Smooth muscle cell (in vitro differentiated cells): ENCODE measurements around the gene C9orf78. TPM values are rescaled to one million over a fixed set of nuclear protein-coding genes. Genes with fewer than 3 reads are reported as not detected.

Source experiments
- DNase-seq: peaks from one replicate; lab custom pipeline; 2025; ENCODE audit not compliant: unreplicated experiment; lab: John Stamatoyannopoulos, UW
- H2AFZ ChIP-seq: fragments of 200-600 bp; sonication (generic); 2 replicates; pipeline ENCODE4 v1.6.0; 2016; ENCODE audit warnings: antibody characterized with exemption, low read depth, mild to moderate bottlenecking
- H3F3A ChIP-seq: fragments of 200-600 bp; sonication (generic); 2 replicates; pipeline ENCODE4 v1.6.0; 2017; ENCODE audit warnings: antibody characterized with exemption, low read depth
- H3K27ac ChIP-seq: fragments of 200-600 bp; sonication (generic); 2 replicates; pipeline ENCODE4 v1.5.1; 2016; ENCODE audit warnings: low read depth, mild to moderate bottlenecking
- H3K27me3 ChIP-seq: fragments of 200-600 bp; sonication (generic); 2 replicates; pipeline ENCODE4 v1.6.1; 2016; ENCODE audit warnings: low read depth, mild to moderate bottlenecking
- H3K36me3 ChIP-seq: fragments of 200-600 bp; sonication (generic); 2 replicates; pipeline ENCODE4 v1.5.1; 2016; ENCODE audit warnings: low read depth
- H3K4me1 ChIP-seq: fragments of 200-600 bp; sonication (generic); 2 replicates; pipeline ENCODE4 v1.5.1; 2016; ENCODE audit warnings: low read depth
- H3K4me2 ChIP-seq: fragments of 200-600 bp; sonication (generic); 2 replicates; pipeline ENCODE4 v1.6.0; 2016; ENCODE audit warnings: mild to moderate bottlenecking
- H3K4me3 ChIP-seq: fragments of 200-600 bp; sonication (generic); 2 replicates; pipeline ENCODE4 v1.5.1; 2016; ENCODE audit warnings: mild to moderate bottlenecking
- H3K79me2 ChIP-seq: fragments of 200-600 bp; sonication (generic); 2 replicates; pipeline ENCODE4 v1.6.0; 2016; ENCODE audit warnings: low read depth, mild to moderate bottlenecking
- H3K9ac ChIP-seq: fragments of 200-600 bp; sonication (generic); 2 replicates; pipeline ENCODE4 v1.6.0; 2016; ENCODE audit warnings: low read depth
- H3K9me3 ChIP-seq: fragments of 200-600 bp; sonication (generic); replicated peaks from 2 replicates; pipeline ENCODE4 v1.5.1; 2016; ENCODE audit warnings: low read depth
- H4K20me1 ChIP-seq: fragments of 200-600 bp; sonication (generic); 2 replicates; pipeline ENCODE4 v1.6.0; 2016; ENCODE audit warnings: low read depth
- CTCF ChIP-seq: fragments of 200-600 bp; sonication (generic); IDR thresholded peaks from 2 replicates; pipeline ENCODE4 v1.5.1; 2017; ENCODE audit warnings: borderline replicate concordance, mild to moderate bottlenecking, antibody characterized with exemption; ENCODE audit not compliant: insufficient read depth, poor library complexity, severe bottlenecking
- WGBS: methylation state at CpG from one replicate; pipeline ENCODE4 v1.1.7; 2016; ENCODE audit warnings: low lambda C conversion rate; 5-methylcytosine and 5-hydroxymethylcytosine counted together
- polyA plus RNA-seq: library from polyadenylated mRNA; unstranded; fragments of >200 nt; fragmentation: Nextera tagmentation; extraction: Ambion mirVana; gene quantifications from 2 replicates; pipeline ENCODE4 v1.2.1, GENCODE V29; 2016
- total RNA-seq: library from RNA; depleted of rRNA; stranded (reverse); fragments of >200 nt; gene quantifications from 2 replicates; pipeline ENCODE4 v1.2.3, GENCODE V29; 2014

Gene C9orf78
- total and polyA plus RNA-seq, 2 experiments from 2014 or later, result 38.0 to 53.8 TPM

- no peak overlapping the region for H3K27ac ChIP-seq
- no peak overlapping the region for H3K4me2 ChIP-seq
- no peaks in the 10 kb centered on the region for H3K4me1 ChIP-seq
- H4K20me1 ChIP-seq, result no peaks in the 10 kb centered on the region
- 95% methylated on average over 11 of the region's 11 CpGs for WGBS
- H3K79me2 ChIP-seq, result no peaks in the 10 kb centered on the region
- no peak overlapping the region for H3K9ac ChIP-seq
- no peak overlapping the region for H2AFZ ChIP-seq
- no peaks in the 10 kb centered on the region for H3K36me3 ChIP-seq
- no peak overlapping the region for H3K4me3 ChIP-seq
- no peak for TF ChIP-seq CTCF
- no peaks in the 10 kb centered on the region for H3K9me3 ChIP-seq
- no peaks in the 10 kb centered on the region for H3F3A ChIP-seq
- no peaks in the 10 kb centered on the region for H3K27me3 ChIP-seq
- DNase-seq, result no peak
Measured at GRCh38 chr9:129878291-129878690, 43.2 kb upstream of the C9orf78 start.

GRCh38 chr9:129876815-129877214 is 41.7 kb upstream of the C9orf78 start:
- no peak overlapping the region for H3K4me3 ChIP-seq
- no peaks in the 10 kb centered on the region for H3K79me2 ChIP-seq
- no peaks in the 10 kb centered on the region for H4K20me1 ChIP-seq
- H3K4me2 ChIP-seq, result no peak overlapping the region
- H3K4me1 ChIP-seq, result no peaks in the 10 kb centered on the region
- H3K9me3 ChIP-seq, result no peaks in the 10 kb centered on the region
- H3K27ac ChIP-seq, result no peak overlapping the region
- no peaks in the 10 kb centered on the region for H3K27me3 ChIP-seq
- H3K36me3 ChIP-seq, result no peaks in the 10 kb centered on the region
- no peak overlapping the region for H2AFZ ChIP-seq
- no peak for TF ChIP-seq CTCF
- no peaks in the 10 kb centered on the region for H3F3A ChIP-seq
- DNase-seq, result no peak
- H3K9ac ChIP-seq, result no peak overlapping the region
- 98% methylated on average over 7 of the region's 7 CpGs for WGBS

- no peak overlapping the region for H3K27ac ChIP-seq
- H3F3A ChIP-seq, result no peaks in the 10 kb centered on the region
- no peak overlapping the region for H3K4me2 ChIP-seq
- no peaks in the 10 kb centered on the region for H4K20me1 ChIP-seq
- TF ChIP-seq CTCF, result no peak
- H3K27me3 ChIP-seq, result no peaks in the 10 kb centered on the region
- no peaks in the 10 kb centered on the region for H3K4me1 ChIP-seq
- no peaks in the 10 kb centered on the region for H3K9me3 ChIP-seq
- H3K4me3 ChIP-seq, result no peak overlapping the region
- no peak overlapping the region for H3K9ac ChIP-seq
- no peak overlapping the region for H2AFZ ChIP-seq
- no peaks in the 10 kb centered on the region for H3K79me2 ChIP-seq
- 96% methylated on average over 27 of the region's 27 CpGs for WGBS
- DNase-seq, result no peak
- no peaks in the 10 kb centered on the region for H3K36me3 ChIP-seq
Measured at GRCh38 chr9:129875687-129876395, 40.8 kb upstream of the C9orf78 start.

GRCh38 chr9:129875181-129875611 is 40.1 kb upstream of the C9orf78 start:
- H4K20me1 ChIP-seq, result no peaks in the 10 kb centered on the region
- no peak overlapping the region for H3K9ac ChIP-seq
- 88% methylated on average over 23 of the region's 23 CpGs for WGBS
- H3F3A ChIP-seq, result no peaks in the 10 kb centered on the region
- no peak for DNase-seq
- peak; percentile 13 for TF ChIP-seq CTCF
- H3K79me2 ChIP-seq, result no peaks in the 10 kb centered on the region
- H3K36me3 ChIP-seq, result no peaks in the 10 kb centered on the region
- no peak overlapping the region for H3K27ac ChIP-seq
- H3K27me3 ChIP-seq, result no peaks in the 10 kb centered on the region
- H3K4me2 ChIP-seq, result no peak overlapping the region
- no peaks in the 10 kb centered on the region for H3K9me3 ChIP-seq
- H3K4me3 ChIP-seq, result no peak overlapping the region
- no peaks in the 10 kb centered on the region for H3K4me1 ChIP-seq
- no peak overlapping the region for H2AFZ ChIP-seq
